Measurements from ENCODE around the gene CITED4. TPM values are rescaled to one million over a fixed set of nuclear protein-coding genes. Genes with fewer than 3 reads are reported as not detected.

CITED4 gene
- total RNA-seq, 1 donor from 2014 or later, result 14.1 TPM

Other genes starting within 250 kb of the CITED4 start
- gene RIMS3, start 196.7 kb downstream of the CITED4 start, total RNA-seq, result 3.7 and 4.2 TPM in 2 replicates
- gene NFYC, start 170.7 kb downstream of the CITED4 start, total RNA-seq, result 98.8 and 103 TPM in 2 replicates
- gene KCNQ4, start 78.6 kb downstream of the CITED4 start, total RNA-seq, result 0.88 and 1.0 TPM in 2 replicates
- 64.3 and 65.4 TPM in 2 replicates for gene CTPS1, start 117.3 kb upstream of the CITED4 start, total RNA-seq
- gene SLFNL1, start 159.4 kb upstream of the CITED4 start, total RNA-seq, result 0.20 and 0.34 TPM in 2 replicates

All from T-helper 1 cell treated with Interleukin-12 subunit alpha and Interleukin-12 subunit beta and Interleukin-4 antibody, amounts not matched to agents 30 ng/mL and 1 ng/mL, for 36 hours (primary cell).